ENCODE measurements around the gene VEPH1. TPM values are rescaled to one million over a fixed set of nuclear protein-coding genes. Genes with fewer than 3 reads are reported as not detected.

Gene VEPH1
- total RNA-seq, 2 donors from 2014 or later, result 15.0 to 30.0 TPM

GRCh38 chr3:157499342-157499963 lies 3.8 kb downstream of the VEPH1 start:
- 1 to 4% methylated on average over 20 to 24 of the region's 24 CpGs for WGBS, 2 donors
- Histone ChIP-seq H3K27me3 (no peaks in the 10 kb centered on the region), H3K9me3 (no peaks in the 10 kb centered on the region), H3K27ac (peak overlapping the region; percentile 54 to 88 (median 74)), H3K4me1 (peaks cover 38% of the 10 kb centered on the region), H3K36me3 (replicated peaks in 1 of 2; ENCODE audit: insufficient read depth in 1 of 2, low read depth in 2 of 2) (no peaks in the 10 kb centered on the region), H3K4me3 (peak overlapping the region in 1 of 2 donors; percentile 28)
- DNase-seq (peak; percentile 78 to 81 (median 80)), ATAC-seq (peak; percentile 92)
- TF ChIP-seq POLR2A (IDR thresholded peaks at IDR 0.05) (peak; percentile 25 to 81 (median 72)), CTCF (IDR thresholded peaks at IDR 0.05) (peak in 6 of 7 experiments; percentile 14 to 63 (median 30))
- intact Hi-C loops (cut with DNase I), result loop anchor here (10.0 kb wide), 1 partner anchor 295 kb away; no protein-coding TSS in a partner anchor

- DNase-seq, result no peak
- Histone ChIP-seq H3K36me3 (replicated peaks in 1 of 2; ENCODE audit: insufficient read depth in 1 of 2, low read depth in 2 of 2) (no peaks in the 10 kb centered on the region), H3K27me3 (no peaks in the 10 kb centered on the region), H3K9me3 (no peaks in the 10 kb centered on the region), H3K4me1 (peaks cover 31% of the 10 kb centered on the region), H3K27ac (peak overlapping the region in 3 of 4 donors; percentile 70 to 88 (median 78)), H3K4me3 (no peak overlapping the region)
- no peak for TF ChIP-seq POLR2A (IDR thresholded peaks at IDR 0.05)
- intact Hi-C loops (cut with DNase I), result loop anchor here (10.0 kb wide), 1 partner anchor 294 kb away; no protein-coding TSS in a partner anchor
- no peak for ATAC-seq
These were observed 4.8 kb downstream of the VEPH1 start for GRCh38 chr3:157498371-157498770.

GRCh38 chr3:157495846-157496245 lies 7.4 kb downstream of the VEPH1 start:
- TF ChIP-seq POLR2A (IDR thresholded peaks at IDR 0.05), result no peak
- TF ChIP-seq CTCF (IDR thresholded peaks at IDR 0.05), result no peak
- Histone ChIP-seq H3K27me3 (no peaks in the 10 kb centered on the region), H3K4me3 (no peak overlapping the region), H3K4me1 (peaks cover 24% of the 10 kb centered on the region), H3K36me3 (replicated peaks in 1 of 2; ENCODE audit: insufficient read depth in 1 of 2, low read depth in 2 of 2) (no peaks in the 10 kb centered on the region), H3K27ac (no peak overlapping the region), H3K9me3 (no peaks in the 10 kb centered on the region)
- DNase-seq (no peak), ATAC-seq (no peak)
- WGBS, 2 donors, result 73 to 78% methylated on average over 3 of the region's 3 CpGs
- intact Hi-C loops (cut with DNase I), result loop anchor here (10.0 kb wide), 1 partner anchor 291 kb away; no protein-coding TSS in a partner anchor

- DNase-seq (no peak), ATAC-seq (no peak)
- no peak for TF ChIP-seq POLR2A (IDR thresholded peaks at IDR 0.05)
- TF ChIP-seq CTCF (IDR thresholded peaks at IDR 0.05), result no peak
- H3K27me3 ChIP-seq, result no peaks in the 10 kb centered on the region
- no peak overlapping the region for H3K27ac ChIP-seq
- no peaks in the 10 kb centered on the region for H3K36me3 ChIP-seq (replicated peaks in 1 of 2; ENCODE audit: insufficient read depth in 1 of 2, low read depth in 2 of 2)
- H3K4me3 ChIP-seq, result no peak overlapping the region
- no peaks in the 10 kb centered on the region for H3K9me3 ChIP-seq
- 54 to 58% methylated on average over 3 of the region's 3 CpGs for WGBS, 2 donors
- peaks cover 14% of the 10 kb centered on the region for H3K4me1 ChIP-seq
- intact Hi-C loops (cut with DNase I), result loop anchor here (10.0 kb wide), 1 partner anchor 290 kb away; no protein-coding TSS in a partner anchor
These were observed 8.5 kb downstream of the VEPH1 start for GRCh38 chr3:157494581-157495281.

Data from body of pancreas (tissue), 4 donors.